Measurements from ENCODE around the gene ADAP1.

Gene ADAP1

GRCh38 chr7:978416-979091 lies 24.1 kb upstream of the ADAP1 start:
- peaks cover 14% of the 10 kb centered on the region for H3K4me1 ChIP-seq (ENCODE audit: insufficient read depth, low read length, severe bottlenecking)
- no peaks in the 10 kb centered on the region for H3K9me2 ChIP-seq (ENCODE audit: low read depth, low read length)
- peaks cover 10% of the 10 kb centered on the region for H3K79me2 ChIP-seq (ENCODE audit: insufficient read depth, low read length)
- no peak overlapping the region for H3K9ac ChIP-seq (ENCODE audit: low read length)
- H3K27me3 ChIP-seq (ENCODE audit: insufficient read depth, low read length), result peaks cover 4% of the 10 kb centered on the region; the same call in 1 of the 2 replicates
- no peaks in the 10 kb centered on the region for H4K20me1 ChIP-seq (ENCODE audit: insufficient read depth, low read length)
- no peak overlapping the region for H2AFZ ChIP-seq (ENCODE audit: low read length)
- no peak overlapping the region for H3K27ac ChIP-seq (ENCODE audit: low read depth, low read length, poor library complexity, severe bottlenecking)
- no peaks in the 10 kb centered on the region for H3K9me3 ChIP-seq (ENCODE audit: low read length)
- H3K4me3 ChIP-seq (ENCODE audit: low read depth, low read length, poor library complexity, severe bottlenecking), result no peak overlapping the region
- H3K36me3 ChIP-seq (ENCODE audit: insufficient read depth, low read length), result no peaks in the 10 kb centered on the region
- H3F3A ChIP-seq (ENCODE audit: insufficient read depth, low read length), result no peaks in the 10 kb centered on the region
- TF ChIP-seq CTCF (IDR thresholded peaks at IDR 0.05; ENCODE audit: low read length) (no peak), EZH2 (IDR thresholded peaks at IDR 0.05; ENCODE audit: borderline replicate concordance, low read length) (no peak)
- no peak overlapping the region for H3K4me2 ChIP-seq (ENCODE audit: low read length)

GRCh38 chr7:978049-978346 lies 23.5 kb upstream of the ADAP1 start:
- H3K4me2 ChIP-seq (ENCODE audit: low read length), result no peak overlapping the region
- H3K9me2 ChIP-seq (ENCODE audit: low read depth, low read length), result no peaks in the 10 kb centered on the region
- no peak overlapping the region for H2AFZ ChIP-seq (ENCODE audit: low read length)
- no peak overlapping the region for H3K9ac ChIP-seq (ENCODE audit: low read length)
- H3K9me3 ChIP-seq (ENCODE audit: low read length), result no peaks in the 10 kb centered on the region
- peaks cover 3% of the 10 kb centered on the region for H3K36me3 ChIP-seq (ENCODE audit: insufficient read depth, low read length)
- no peak overlapping the region for H3K27ac ChIP-seq (ENCODE audit: low read depth, low read length, poor library complexity, severe bottlenecking)
- H4K20me1 ChIP-seq (ENCODE audit: insufficient read depth, low read length), result no peaks in the 10 kb centered on the region
- TF ChIP-seq CTCF (IDR thresholded peaks at IDR 0.05; ENCODE audit: low read length), result no peak
- TF ChIP-seq EZH2 (IDR thresholded peaks at IDR 0.05; ENCODE audit: borderline replicate concordance, low read length), result no peak
- no peak overlapping the region for H3K4me3 ChIP-seq (ENCODE audit: low read depth, low read length, poor library complexity, severe bottlenecking)
- no peaks in the 10 kb centered on the region for H3F3A ChIP-seq (ENCODE audit: insufficient read depth, low read length)
- H3K4me1 ChIP-seq (ENCODE audit: insufficient read depth, low read length, severe bottlenecking), result peaks cover 14% of the 10 kb centered on the region
- peaks cover 10% of the 10 kb centered on the region for H3K79me2 ChIP-seq (ENCODE audit: insufficient read depth, low read length)
- H3K27me3 ChIP-seq (ENCODE audit: insufficient read depth, low read length), result peaks cover 4% of the 10 kb centered on the region; the same call in 1 of the 2 replicates

- TF ChIP-seq CTCF (IDR thresholded peaks at IDR 0.05; ENCODE audit: low read length) (no peak), EZH2 (IDR thresholded peaks at IDR 0.05; ENCODE audit: borderline replicate concordance, low read length) (no peak)
- Histone ChIP-seq H3K9ac (ENCODE audit: low read length) (no peak overlapping the region), H3K9me3 (ENCODE audit: low read length) (no peaks in the 10 kb centered on the region), H3K27ac (ENCODE audit: low read depth, low read length, poor library complexity, severe bottlenecking) (no peak overlapping the region), H2AFZ (ENCODE audit: low read length) (no peak overlapping the region), H3K4me1 (ENCODE audit: insufficient read depth, low read length, severe bottlenecking) (peaks cover 14% of the 10 kb centered on the region), H3K27me3 (ENCODE audit: insufficient read depth, low read length) (peaks cover 4% of the 10 kb centered on the region; the same call in 1 of the 2 replicates), H3K4me3 (ENCODE audit: low read depth, low read length, poor library complexity, severe bottlenecking) (no peak overlapping the region), H3F3A (ENCODE audit: insufficient read depth, low read length) (no peaks in the 10 kb centered on the region), H3K36me3 (ENCODE audit: insufficient read depth, low read length) (peaks cover 9% of the 10 kb centered on the region), H3K4me2 (ENCODE audit: low read length) (no peak overlapping the region), H3K9me2 (ENCODE audit: low read depth, low read length) (no peaks in the 10 kb centered on the region), H4K20me1 (ENCODE audit: insufficient read depth, low read length) (no peaks in the 10 kb centered on the region), H3K79me2 (ENCODE audit: insufficient read depth, low read length) (peaks cover 10% of the 10 kb centered on the region)
These were observed 23.0 kb upstream of the ADAP1 start for GRCh38 chr7:977326-978048.
